SK-N-SH (cell line): Measurements from ENCODE around the gene UBR7.

ENCODE experiments used
- EP300 ChIP-seq, 2 experiments: IDR thresholded peaks; 2 replicates each; pipeline versions ENCODE4 v1.4.0 to v1.6.1; 2012; ENCODE audit warnings: borderline replicate concordance in 1 of 2, low read depth in 1 of 2, low read length in 1 of 2
- FOXJ3 ChIP-seq: sonication (generic); formaldehyde crosslinking; IDR thresholded peaks from 2 replicates; pipeline ENCODE4 v1.5.1; 2020; ENCODE audit warnings: mild to moderate bottlenecking, missing genetic modification reagents
- GABPA ChIP-seq: IDR thresholded peaks from 2 replicates; pipeline ENCODE4 v1.4.0; 2012; ENCODE audit warnings: low read depth, mild to moderate bottlenecking
- MXI1 ChIP-seq: IDR thresholded peaks from 2 replicates; pipeline ENCODE4 v1.6.1; 2012; ENCODE audit warnings: mild to moderate bottlenecking, low read depth, low read length, improper control_type of control experiment
- POLR2AphosphoS5 ChIP-seq: IDR thresholded peaks from 2 replicates; pipeline ENCODE4 v1.6.1; 2012; ENCODE audit warnings: low read depth, low read length
- RFX5 ChIP-seq: IDR thresholded peaks from 2 replicates; pipeline ENCODE4 v1.6.1; 2012; ENCODE audit warnings: mild to moderate bottlenecking, improper control_type of control experiment, low read length
- RXRA ChIP-seq: IDR thresholded peaks from 2 replicates; pipeline ENCODE4 v1.4.0; 2012; ENCODE audit warnings: low read depth, mild to moderate bottlenecking, borderline replicate concordance
- SIN3A ChIP-seq: IDR thresholded peaks from 2 replicates; pipeline ENCODE4 v1.6.1; 2012; ENCODE audit warnings: low read depth, mild to moderate bottlenecking, low read length, moderate library complexity, borderline replicate concordance
- SMC3 ChIP-seq: IDR thresholded peaks from 2 replicates; pipeline ENCODE4 v1.6.1; 2012; ENCODE audit warnings: low read depth, low read length, improper control_type of control experiment
- TF ChIP-seq, protein P1 (sequence below): fragments of 200-600 bp; sonication (generic); IDR thresholded peaks from 2 replicates; pipeline ENCODE4 v1.6.1; 2017; ENCODE audit warnings: antibody characterized with exemption, mild to moderate bottlenecking, moderate library complexity
- TF ChIP-seq, protein P2 (sequence below): IDR thresholded peaks from 2 replicates; pipeline ENCODE4; 2012

DNA sequence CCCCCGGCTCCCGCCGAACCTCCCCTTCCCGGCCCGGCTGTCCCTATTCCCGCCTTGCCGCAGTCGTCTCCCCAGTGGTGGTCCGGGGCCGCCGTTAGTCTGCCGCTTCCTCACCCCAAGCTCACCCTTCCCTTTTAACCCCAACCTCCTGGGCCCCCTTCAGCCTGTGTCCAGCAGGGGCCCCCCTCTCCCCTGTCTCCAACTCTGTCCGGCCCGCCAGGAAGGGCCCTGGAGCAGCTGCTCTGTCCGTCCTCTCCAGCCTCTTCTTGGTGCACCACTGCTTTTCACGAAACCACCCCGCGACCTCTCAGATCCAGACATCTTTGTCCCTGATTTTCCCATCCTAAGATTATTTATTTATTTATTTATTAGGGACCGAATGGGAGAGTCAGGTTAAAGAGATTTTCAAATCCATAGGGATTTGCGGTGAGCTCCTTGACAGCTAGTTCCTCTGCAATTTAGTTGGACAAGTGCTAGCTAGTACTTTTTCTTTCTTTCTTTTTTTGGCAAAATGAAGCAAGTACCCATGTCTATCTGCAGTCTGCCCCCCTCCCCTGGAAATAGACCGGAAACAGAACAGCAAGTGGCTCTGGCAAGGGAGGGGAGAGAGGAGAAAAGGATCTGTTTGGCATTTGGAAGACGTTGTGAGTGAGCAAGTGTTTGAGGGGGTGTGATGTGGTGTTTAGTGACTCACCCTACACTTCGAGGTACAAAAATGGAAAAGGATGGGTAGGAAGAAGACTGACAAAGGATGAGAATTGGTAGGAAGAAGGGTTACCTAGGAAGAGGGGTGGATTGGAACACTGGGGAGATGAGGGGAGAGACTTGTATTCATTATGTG is 632 bp downstream of the UBR7 start:
- TF ChIP-seq, protein P1, sequence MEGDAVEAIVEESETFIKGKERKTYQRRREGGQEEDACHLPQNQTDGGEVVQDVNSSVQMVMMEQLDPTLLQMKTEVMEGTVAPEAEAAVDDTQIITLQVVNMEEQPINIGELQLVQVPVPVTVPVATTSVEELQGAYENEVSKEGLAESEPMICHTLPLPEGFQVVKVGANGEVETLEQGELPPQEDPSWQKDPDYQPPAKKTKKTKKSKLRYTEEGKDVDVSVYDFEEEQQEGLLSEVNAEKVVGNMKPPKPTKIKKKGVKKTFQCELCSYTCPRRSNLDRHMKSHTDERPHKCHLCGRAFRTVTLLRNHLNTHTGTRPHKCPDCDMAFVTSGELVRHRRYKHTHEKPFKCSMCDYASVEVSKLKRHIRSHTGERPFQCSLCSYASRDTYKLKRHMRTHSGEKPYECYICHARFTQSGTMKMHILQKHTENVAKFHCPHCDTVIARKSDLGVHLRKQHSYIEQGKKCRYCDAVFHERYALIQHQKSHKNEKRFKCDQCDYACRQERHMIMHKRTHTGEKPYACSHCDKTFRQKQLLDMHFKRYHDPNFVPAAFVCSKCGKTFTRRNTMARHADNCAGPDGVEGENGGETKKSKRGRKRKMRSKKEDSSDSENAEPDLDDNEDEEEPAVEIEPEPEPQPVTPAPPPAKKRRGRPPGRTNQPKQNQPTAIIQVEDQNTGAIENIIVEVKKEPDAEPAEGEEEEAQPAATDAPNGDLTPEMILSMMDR: peak; percentile 60
- TF ChIP-seq EP300 (IDR thresholded peaks at IDR 0.05; ENCODE audit: borderline replicate concordance in 1 of 2, low read depth in 1 of 2, low read length in 1 of 2) (no peak), SIN3A (no peak), SMC3 (peak; percentile 27; the same call in 1 of the 2 replicates), FOXJ3 (CRISPR knock-in tag) (no peak), GABPA (no peak), MXI1 (no peak), POLR2AphosphoS5 (no peak), RFX5 (no peak), RXRA (no peak)
- TF ChIP-seq, protein P2, sequence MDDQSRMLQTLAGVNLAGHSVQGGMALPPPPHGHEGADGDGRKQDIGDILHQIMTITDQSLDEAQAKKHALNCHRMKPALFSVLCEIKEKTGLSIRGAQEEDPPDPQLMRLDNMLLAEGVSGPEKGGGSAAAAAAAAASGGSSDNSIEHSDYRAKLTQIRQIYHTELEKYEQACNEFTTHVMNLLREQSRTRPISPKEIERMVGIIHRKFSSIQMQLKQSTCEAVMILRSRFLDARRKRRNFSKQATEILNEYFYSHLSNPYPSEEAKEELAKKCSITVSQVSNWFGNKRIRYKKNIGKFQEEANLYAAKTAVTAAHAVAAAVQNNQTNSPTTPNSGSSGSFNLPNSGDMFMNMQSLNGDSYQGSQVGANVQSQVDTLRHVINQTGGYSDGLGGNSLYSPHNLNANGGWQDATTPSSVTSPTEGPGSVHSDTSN: no peak
